GM18499 (cell line): Measurements from ENCODE around the gene PRAMEF17.
"Not testable (repeated sequence)": the region's sequence is repeated elsewhere in the genome, so short reads cannot be mapped to it uniquely, and the experiment has no call there.

Experiments
- ATAC-seq: cut with Tn5 transposase; IDR thresholded peaks from one replicate; pipeline ENCODE4 v1.9.1; 2021; ENCODE audit warnings: moderate number of reproducible peaks; ENCODE audit not compliant: insufficient read depth, unreplicated experiment

PRAMEF17 gene

GRCh38 chr1:13439104-13439783 is 49.8 kb downstream of the PRAMEF17 start:
- not testable (repeated sequence) for ATAC-seq
